ENCODE data around the gene CNPPD1. TPM values are rescaled to one million over a fixed set of nuclear protein-coding genes. Genes with fewer than 3 reads are reported as not detected.

CNPPD1 gene
- total RNA-seq, 2 donors from 2014 or later, result 27.7 to 33.2 TPM

DNA sequence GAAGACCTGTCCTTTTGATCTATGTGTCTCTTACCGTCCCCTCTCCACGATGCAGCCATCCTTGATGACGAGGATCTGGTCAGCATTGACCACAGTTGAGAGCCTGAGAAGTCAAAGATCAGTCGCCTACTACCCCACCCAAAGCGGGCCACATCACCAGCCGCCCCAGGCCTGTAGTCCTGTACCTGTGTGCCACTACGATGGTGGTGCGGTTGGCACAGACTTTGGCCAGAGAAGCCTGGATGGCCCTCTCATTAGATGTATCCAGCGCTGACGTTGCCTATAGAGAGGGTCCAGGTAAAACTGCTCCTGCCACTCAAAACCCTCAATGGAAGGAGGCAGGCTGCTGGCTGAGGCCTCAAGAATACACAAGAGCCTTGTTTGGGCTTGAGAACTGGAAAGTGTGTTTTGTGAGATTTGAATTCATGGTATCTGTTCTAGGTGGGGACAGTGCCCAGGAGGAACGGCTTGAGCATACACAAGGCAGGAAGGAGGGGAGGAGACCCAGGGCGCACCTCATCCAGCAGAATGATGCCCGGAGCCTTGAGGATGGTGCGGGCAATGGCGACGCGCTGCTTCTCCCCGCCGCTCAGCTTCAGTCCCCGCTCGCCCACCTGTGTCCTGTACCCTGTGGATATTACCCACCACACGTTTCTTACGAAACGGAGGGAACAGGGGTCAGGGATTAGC lies 33.6 kb upstream of the CNPPD1 start:
- peak overlapping the region; percentile 36 for H3K27ac Mint-ChIP-seq
- peaks cover 62% of the 10 kb centered on the region for H3K36me3 ChIP-seq (ENCODE audit: control insufficient read depth, insufficient read depth, low read length)
- no peak overlapping the region for H3K9ac ChIP-seq (ENCODE audit: extremely low read depth, low read length, poor library complexity, severe bottlenecking)
- TF ChIP-seq, protein P1, sequence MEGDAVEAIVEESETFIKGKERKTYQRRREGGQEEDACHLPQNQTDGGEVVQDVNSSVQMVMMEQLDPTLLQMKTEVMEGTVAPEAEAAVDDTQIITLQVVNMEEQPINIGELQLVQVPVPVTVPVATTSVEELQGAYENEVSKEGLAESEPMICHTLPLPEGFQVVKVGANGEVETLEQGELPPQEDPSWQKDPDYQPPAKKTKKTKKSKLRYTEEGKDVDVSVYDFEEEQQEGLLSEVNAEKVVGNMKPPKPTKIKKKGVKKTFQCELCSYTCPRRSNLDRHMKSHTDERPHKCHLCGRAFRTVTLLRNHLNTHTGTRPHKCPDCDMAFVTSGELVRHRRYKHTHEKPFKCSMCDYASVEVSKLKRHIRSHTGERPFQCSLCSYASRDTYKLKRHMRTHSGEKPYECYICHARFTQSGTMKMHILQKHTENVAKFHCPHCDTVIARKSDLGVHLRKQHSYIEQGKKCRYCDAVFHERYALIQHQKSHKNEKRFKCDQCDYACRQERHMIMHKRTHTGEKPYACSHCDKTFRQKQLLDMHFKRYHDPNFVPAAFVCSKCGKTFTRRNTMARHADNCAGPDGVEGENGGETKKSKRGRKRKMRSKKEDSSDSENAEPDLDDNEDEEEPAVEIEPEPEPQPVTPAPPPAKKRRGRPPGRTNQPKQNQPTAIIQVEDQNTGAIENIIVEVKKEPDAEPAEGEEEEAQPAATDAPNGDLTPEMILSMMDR (conservative IDR thresholded peaks at IDR 0.05), result no peak
- no peaks in the 10 kb centered on the region for H3K4me1 ChIP-seq (ENCODE audit: control insufficient read depth, insufficient read depth, low read length)
- H3K27me3 Mint-ChIP-seq (ENCODE audit: insufficient read depth), result no peaks in the 10 kb centered on the region
- H3K9me3 ChIP-seq (ENCODE audit: control insufficient read depth, low read length), result no peaks in the 10 kb centered on the region
- WGBS, 2 experiments (ENCODE audit: insufficient coverage in 1 of 2, insufficient read length in 1 of 2), result 93 to 96% methylated on average over 23 to 24 of the region's 24 CpGs
- peaks cover 6% of the 10 kb centered on the region for H3K4me1 Mint-ChIP-seq
- peaks cover 50% of the 10 kb centered on the region for H3K36me3 Mint-ChIP-seq (ENCODE audit: low read depth)
- H3K27ac ChIP-seq (ENCODE audit: low read depth, low read length), result no peak overlapping the region
- H3K9me3 Mint-ChIP-seq, result no peaks in the 10 kb centered on the region
- no peak overlapping the region for H3K4me3 Mint-ChIP-seq
- H3K4me3 ChIP-seq (ENCODE audit: low read length), result no peak overlapping the region
- no peak for DNase-seq
- H3K27me3 ChIP-seq (ENCODE audit: control insufficient read depth, insufficient read depth, low read length, poor library complexity, severe bottlenecking), result no peaks in the 10 kb centered on the region

DNA sequence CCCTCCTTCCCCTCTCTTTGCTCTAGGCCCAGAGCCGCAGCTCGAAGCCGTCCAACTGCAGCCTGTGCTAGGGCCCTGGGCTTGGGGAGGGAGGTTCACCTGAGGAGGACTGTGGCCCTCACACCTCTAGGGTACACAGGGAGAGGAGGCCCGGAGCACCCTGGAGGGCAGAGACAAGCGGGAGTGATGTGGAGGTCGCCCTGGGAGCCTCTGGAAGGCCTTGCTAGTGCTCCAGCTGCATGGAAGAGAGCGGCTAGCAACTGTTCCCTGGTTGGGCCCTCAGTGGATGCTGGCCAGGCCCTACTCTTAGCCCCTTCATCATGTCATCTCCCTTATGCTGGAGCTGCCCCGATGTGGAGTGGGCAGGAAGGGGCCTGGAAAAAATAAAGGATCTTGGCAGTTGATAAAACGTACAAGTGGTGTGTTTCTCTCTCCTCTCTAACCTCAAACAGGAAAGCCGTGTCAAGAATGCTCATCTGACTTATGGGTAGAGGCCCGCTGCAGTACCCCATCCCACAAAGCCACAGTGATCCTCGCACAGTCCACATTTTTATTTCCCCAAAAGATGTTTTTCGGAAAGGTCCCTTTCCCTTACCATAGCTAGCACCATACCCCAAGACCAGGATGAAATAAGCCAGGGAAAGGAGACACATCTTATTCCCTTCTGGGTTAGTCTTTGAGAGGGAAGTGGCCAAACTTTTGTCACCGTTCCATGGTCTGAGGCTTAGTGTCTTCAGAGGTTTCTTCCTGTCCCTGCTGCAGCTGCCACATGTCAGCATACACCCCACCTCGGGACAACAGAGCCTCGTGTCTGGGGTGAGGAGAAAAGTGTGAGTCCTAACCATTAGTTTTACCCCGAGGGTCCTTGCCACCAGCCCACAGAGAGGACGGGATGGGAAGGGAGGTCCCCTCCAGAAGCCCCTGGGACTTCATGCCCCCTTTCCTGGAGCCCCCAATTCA lies 32.8 kb upstream of the CNPPD1 start:
- no peak for DNase-seq
- no peaks in the 10 kb centered on the region for H3K27me3 ChIP-seq (ENCODE audit: control insufficient read depth, insufficient read depth, low read length, poor library complexity, severe bottlenecking)
- Mint-ChIP-seq H3K27me3 (ENCODE audit: insufficient read depth) (peaks cover 2% of the 10 kb centered on the region), H3K4me1 (peaks cover 6% of the 10 kb centered on the region), H3K4me3 (no peak overlapping the region), H3K9me3 (peaks cover 1% of the 10 kb centered on the region), H3K36me3 (ENCODE audit: low read depth) (peaks cover 44% of the 10 kb centered on the region), H3K27ac (no peak overlapping the region)
- H3K4me1 ChIP-seq (ENCODE audit: control insufficient read depth, insufficient read depth, low read length), result no peaks in the 10 kb centered on the region
- TF ChIP-seq, protein P1 (conservative IDR thresholded peaks at IDR 0.05), result no peak
- H3K36me3 ChIP-seq (ENCODE audit: control insufficient read depth, insufficient read depth, low read length), result peaks cover 54% of the 10 kb centered on the region
- H3K9ac ChIP-seq (ENCODE audit: extremely low read depth, low read length, poor library complexity, severe bottlenecking), result no peak overlapping the region
- WGBS, 2 experiments (ENCODE audit: insufficient coverage in 1 of 2, insufficient read length in 1 of 2), result 92 to 95% methylated on average over 11 to 18 of the region's 18 CpGs
- no peaks in the 10 kb centered on the region for H3K9me3 ChIP-seq (ENCODE audit: control insufficient read depth, low read length)
- H3K27ac ChIP-seq (ENCODE audit: low read depth, low read length), result no peak overlapping the region
- H3K4me3 ChIP-seq (ENCODE audit: low read length), result no peak overlapping the region

DNA sequence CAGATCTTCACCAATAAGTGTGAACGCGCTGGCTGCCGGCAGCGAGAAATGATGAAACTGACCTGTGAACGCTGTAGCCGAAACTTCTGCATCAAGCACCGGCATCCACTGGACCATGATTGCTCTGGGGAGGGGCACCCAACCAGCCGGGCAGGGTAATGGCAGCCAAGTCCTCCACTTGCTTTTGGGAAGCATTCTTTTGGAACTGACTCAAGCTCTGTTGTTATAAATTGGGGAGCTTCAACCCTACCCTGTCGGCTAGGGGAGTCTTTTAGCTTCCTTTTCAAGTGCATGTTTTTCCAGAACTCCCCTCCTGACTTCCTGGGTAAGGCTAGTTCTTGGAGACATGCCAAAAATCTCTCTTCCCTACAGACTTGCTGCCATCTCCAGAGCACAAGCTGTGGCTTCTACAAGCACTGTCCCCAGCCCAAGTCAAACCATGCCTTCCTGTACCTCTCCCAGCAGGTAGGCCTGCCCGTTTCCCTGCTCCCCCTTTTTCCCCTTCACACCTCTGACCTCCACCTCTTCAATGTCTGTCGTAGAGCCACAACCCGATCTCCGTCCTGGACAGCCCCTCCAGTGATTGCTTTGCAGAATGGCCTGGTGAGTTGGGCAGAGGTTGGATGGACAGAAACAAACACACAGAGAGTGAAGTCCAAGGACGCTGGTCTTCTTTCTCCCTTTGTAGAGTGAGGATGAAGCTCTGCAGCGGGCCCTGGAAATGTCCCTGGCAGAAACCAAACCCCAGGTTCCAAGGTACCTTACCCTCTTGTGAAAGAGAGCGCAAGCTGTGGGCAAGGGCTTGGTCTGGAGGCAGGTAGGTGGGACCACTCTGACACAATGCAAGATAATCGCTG lies 31.4 kb upstream of the CNPPD1 start:
- no peaks in the 10 kb centered on the region for H3K27me3 ChIP-seq (ENCODE audit: control insufficient read depth, insufficient read depth, low read length, poor library complexity, severe bottlenecking)
- H3K4me3 ChIP-seq (ENCODE audit: low read length), result peak overlapping the region; percentile 77
- H3K4me1 ChIP-seq (ENCODE audit: control insufficient read depth, insufficient read depth, low read length), result no peaks in the 10 kb centered on the region
- H3K9me3 ChIP-seq (ENCODE audit: control insufficient read depth, low read length), result no peaks in the 10 kb centered on the region
- Mint-ChIP-seq H3K4me3 (peak overlapping the region; percentile 68), H3K36me3 (ENCODE audit: low read depth) (peaks cover 33% of the 10 kb centered on the region), H3K27ac (no peak overlapping the region), H3K9me3 (peaks cover 4% of the 10 kb centered on the region), H3K27me3 (ENCODE audit: insufficient read depth) (peaks cover 8% of the 10 kb centered on the region), H3K4me1 (peaks cover 6% of the 10 kb centered on the region)
- 94 to 97% methylated on average over 10 to 17 of the region's 17 CpGs for whole genome bisulfite sequencing, 2 experiments (ENCODE audit: insufficient coverage in 1 of 2, insufficient read length in 1 of 2)
- DNase-seq, result no peak
- peaks cover 40% of the 10 kb centered on the region for H3K36me3 ChIP-seq (ENCODE audit: control insufficient read depth, insufficient read depth, low read length)
- H3K9ac ChIP-seq (ENCODE audit: extremely low read depth, low read length, poor library complexity, severe bottlenecking), result no peak overlapping the region
- H3K27ac ChIP-seq (ENCODE audit: low read depth, low read length), result no peak overlapping the region
- TF ChIP-seq, protein P1 (conservative IDR thresholded peaks at IDR 0.05), result no peak
